H1 (cell line): ENCODE data around the gene NRXN3. TPM values are rescaled to one million over a fixed set of nuclear protein-coding genes. Genes with fewer than 3 reads are reported as not detected.
A peak's percentile ranks its signal among the peaks of the same experiment; 100 is the strongest.

Source experiments
- CTCF ChIA-PET: fragments of 300-600 bp; sonication (Branson Sonifier 250); formaldehyde crosslinking; loops from one replicate; lab custom pipeline; 2021; ENCODE audit not compliant: partially characterized antibody; lab: Charles Lee
- POLR2A ChIA-PET: fragments of 300-600 bp; sonication (Branson Sonifier 250); formaldehyde crosslinking; loops from one replicate; lab custom pipeline; 2021; ENCODE audit warnings: inconsistent platforms; ENCODE audit not compliant: partially characterized antibody; lab: Charles Lee
- DNase-seq, 2 experiments: peaks; one replicate each; pipeline versions ENCODE4 v3.0.0 to v3.0.0-alpha.2; 2010 to 2022; ENCODE audit warnings: low spot score in 2 of 2, low read depth in 1 of 2, mixed read lengths in 1 of 2
- FAIRE-seq: peaks from 2 replicates; lab custom pipeline; 2011; peaks lifted over from hg19 to GRCh38; lab: Jason Lieb, UNC
- H2AFZ ChIP-seq: 2 replicates; pipeline ENCODE4 v1.8.1; 2012; ENCODE audit warnings: low read length, inconsistent platforms
- H2AK5ac ChIP-seq: 2 replicates; pipeline ENCODE4 v1.6.1; 2013; ENCODE audit warnings: low read depth, low read length
- H2BK120ac ChIP-seq: replicated peaks from 2 replicates; pipeline ENCODE3; 2013; ENCODE audit warnings: low read depth, low read length, inconsistent platforms
- H2BK12ac ChIP-seq: 2 replicates; pipeline ENCODE4 v1.6.1; 2013; ENCODE audit warnings: low read depth, low read length
- H2BK15ac ChIP-seq: 2 replicates; pipeline ENCODE4 v1.6.1; 2013; ENCODE audit warnings: low read length
- H2BK20ac ChIP-seq: 2 replicates; pipeline ENCODE4 v1.6.1; 2013; ENCODE audit warnings: low read length
- H2BK5ac ChIP-seq: 2 replicates; pipeline ENCODE4 v1.6.1; 2013; ENCODE audit warnings: low read depth, low read length
- H3K14ac ChIP-seq: 2 replicates; pipeline ENCODE4 v1.6.1; 2013; ENCODE audit warnings: inconsistent platforms; ENCODE audit not compliant: insufficient read length
- H3K18ac ChIP-seq: 2 replicates; pipeline ENCODE4 v1.6.1; 2013; ENCODE audit warnings: low read length; ENCODE audit errors: extremely low read depth
- H3K23ac ChIP-seq: 2 replicates; pipeline ENCODE4 v1.6.1; 2013; ENCODE audit warnings: inconsistent platforms; ENCODE audit not compliant: insufficient read length
- H3K23me2 ChIP-seq: 2 replicates; pipeline ENCODE4 v1.6.1; 2013; ENCODE audit warnings: low read depth, low read length
- H3K27ac ChIP-seq: 2 replicates; pipeline ENCODE4 v1.6.1; 2011; ENCODE audit warnings: low read depth, low read length, inconsistent platforms
- H3K27me3 ChIP-seq, 4 experiments: replicated peaks in 1 of 4; 1 replicate in 1 of 4; 2 replicates in 3 of 4; pipeline versions ENCODE4 v1.6.1 to v1.8.1; 2011 to 2013; ENCODE audit warnings: low read length in 3 of 4, mild to moderate bottlenecking in 3 of 4, inconsistent platforms in 2 of 4, mixed read lengths in 2 of 4, moderate library complexity in 1 of 4; ENCODE audit not compliant: control insufficient read depth in 3 of 4, insufficient read depth in 3 of 4; ENCODE audit errors: extremely low read depth in 1 of 4
- H3K36me3 ChIP-seq, 4 experiments: 2 replicates each; pipeline versions ENCODE4 v1.6.1 to v1.8.1; 2011 to 2013; ENCODE audit warnings: mild to moderate bottlenecking in 4 of 4, low read length in 3 of 4, moderate library complexity in 2 of 4, control low read depth in 1 of 4, inconsistent platforms in 1 of 4; ENCODE audit not compliant: insufficient read depth in 4 of 4, control insufficient read depth in 2 of 4
- H3K4ac ChIP-seq: replicated peaks from 2 replicates; pipeline ENCODE3; 2013; ENCODE audit warnings: low read length, low read depth, mixed read lengths, inconsistent platforms; ENCODE audit not compliant: insufficient read length
- H3K4me1 ChIP-seq, 4 experiments: replicated peaks in 1 of 4; 1 replicate in 1 of 4; 2 replicates in 3 of 4; pipeline versions ENCODE4 v1.6.1 to v1.8.1; 2011 to 2013; ENCODE audit warnings: low read length in 3 of 4, inconsistent platforms in 2 of 4, mixed read lengths in 1 of 4; ENCODE audit not compliant: insufficient read depth in 4 of 4, control insufficient read depth in 3 of 4
- H3K4me2 ChIP-seq, 2 experiments: 2 replicates each; pipeline versions ENCODE4 v1.6.1 to v1.8.1; 2011 to 2013; ENCODE audit warnings: low read depth in 2 of 2, low read length in 2 of 2, control low read depth in 1 of 2, inconsistent platforms in 1 of 2, mild to moderate bottlenecking in 1 of 2; ENCODE audit not compliant: insufficient read depth in 1 of 2
- H3K4me3 ChIP-seq, 4 experiments: fragments of 200-600, 300-600 bp in 1 of 4; sonication (generic), shearing (Covaris generic), sonication (Bioruptor Twin) in 1 of 4; 2 replicates each; pipeline versions ENCODE4 v1.5.1 to v1.8.1; 2011 to 2016; ENCODE audit warnings: low read length in 4 of 4, low read depth in 3 of 4, control low read depth in 2 of 4, inconsistent platforms in 2 of 4, mild to moderate bottlenecking in 2 of 4, mixed read lengths in 1 of 4, moderate library complexity in 1 of 4; ENCODE audit not compliant: insufficient read depth in 2 of 4; ENCODE audit errors: extremely low read depth in 1 of 4
- H3K56ac ChIP-seq: replicated peaks from 2 replicates; pipeline ENCODE3; 2013; ENCODE audit warnings: low read depth, mild to moderate bottlenecking, mixed read lengths, low read length, inconsistent platforms; ENCODE audit not compliant: insufficient read length
- H3K79me1 ChIP-seq: 2 replicates; pipeline ENCODE4 v1.6.1; 2013; ENCODE audit warnings: low read depth, low read length, control low read depth
- H3K79me2 ChIP-seq, 2 experiments: 2 replicates each; pipeline versions ENCODE4 v1.6.1 to v1.8.1; 2012 to 2013; ENCODE audit warnings: low read length in 2 of 2, mild to moderate bottlenecking in 2 of 2, inconsistent platforms in 1 of 2; ENCODE audit not compliant: insufficient read depth in 2 of 2, control insufficient read depth in 1 of 2
- H3K9ac ChIP-seq, 4 experiments: replicated peaks in 1 of 4; 1 replicate in 1 of 4; 2 replicates in 3 of 4; pipeline versions ENCODE4 v1.6.1 to v1.8.1; 2011 to 2013; ENCODE audit warnings: low read depth in 3 of 4, low read length in 3 of 4, control low read depth in 2 of 4, mild to moderate bottlenecking in 2 of 4, moderate library complexity in 2 of 4, inconsistent platforms in 1 of 4; ENCODE audit errors: extremely low read depth in 1 of 4
- H3K9me3 ChIP-seq, 2 experiments: 2 replicates each; pipeline versions ENCODE4 v1.6.1 to v1.8.1; 2012 to 2013; ENCODE audit warnings: mild to moderate bottlenecking in 2 of 2, moderate library complexity in 2 of 2, control low read depth in 1 of 2, inconsistent platforms in 1 of 2, low read depth in 1 of 2, low read length in 1 of 2, mixed read lengths in 1 of 2; ENCODE audit not compliant: insufficient read depth in 2 of 2
- H4K20me1 ChIP-seq, 2 experiments: replicated peaks in 1 of 2; 2 replicates each; pipeline versions ENCODE3 to v1.8.1; 2011 to 2013; ENCODE audit warnings: inconsistent platforms in 2 of 2, low read length in 2 of 2, mild to moderate bottlenecking in 1 of 2; ENCODE audit not compliant: insufficient read depth in 2 of 2, control insufficient read depth in 1 of 2
- H4K5ac ChIP-seq: 2 replicates; pipeline ENCODE4 v1.6.1; 2013; ENCODE audit warnings: low read length, low read depth, mixed read lengths, inconsistent platforms; ENCODE audit not compliant: insufficient read length
- H4K8ac ChIP-seq: 2 replicates; pipeline ENCODE4 v1.8.0; 2013; ENCODE audit warnings: mild to moderate bottlenecking, moderate library complexity, low read length, inconsistent platforms; ENCODE audit not compliant: insufficient read depth; ENCODE audit errors: extremely low read depth
- H4K91ac ChIP-seq: replicated peaks from 2 replicates; pipeline ENCODE3; 2013; ENCODE audit warnings: low read length, mixed read lengths, inconsistent platforms; ENCODE audit not compliant: insufficient read length
- ATF2 ChIP-seq: IDR thresholded peaks from 2 replicates; pipeline ENCODE4 v1.6.1; 2012; ENCODE audit warnings: low read length, inconsistent platforms
- CTCF ChIP-seq, 3 experiments: IDR thresholded peaks; 1 replicate in 2 of 3; 2 replicates in 1 of 3; pipeline versions ENCODE4 v1.5.1 to v1.6.1; 2011; ENCODE audit warnings: low read length in 3 of 3, mild to moderate bottlenecking in 3 of 3, inconsistent platforms in 2 of 3, low read depth in 1 of 3, moderate library complexity in 1 of 3; ENCODE audit not compliant: insufficient read depth in 1 of 3; ENCODE audit errors: control extremely low read depth in 1 of 3
- POU5F1 ChIP-seq: IDR thresholded peaks from 2 replicates; pipeline ENCODE4 v1.6.1; 2011; ENCODE audit warnings: low read depth, mild to moderate bottlenecking, low read length, moderate library complexity
- SIN3A ChIP-seq, 2 experiments: IDR thresholded peaks in 1 of 2; conservative IDR thresholded peaks in 1 of 2; 2 replicates each; pipeline ENCODE4 v1.6.1; 2011 to 2012; ENCODE audit warnings: low read length in 2 of 2, improper control_type of control experiment in 1 of 2, low read depth in 1 of 2, mild to moderate bottlenecking in 1 of 2
- SP4 ChIP-seq: IDR thresholded peaks from 2 replicates; pipeline ENCODE4 v1.6.1; 2012; ENCODE audit warnings: low read length, inconsistent platforms
- TEAD4 ChIP-seq: IDR thresholded peaks from 2 replicates; pipeline ENCODE4 v1.6.1; 2012; ENCODE audit warnings: low read depth, low read length, inconsistent platforms, mixed read lengths
- WGBS, 2 experiments: shearing (Covaris generic) in 1 of 2; methylation state at CpG; one replicate each; pipeline versions ENCODE4 v1.1.6 to v1.1.7; 2013 to 2015; ENCODE audit warnings: low lambda C conversion rate in 2 of 2, mixed read lengths in 2 of 2, inconsistent platforms in 1 of 2, low coverage in 1 of 2, missing lambda C conversion rate in 1 of 2; ENCODE audit not compliant: insufficient replicate concordance in 2 of 2, insufficient coverage in 1 of 2, insufficient read length in 1 of 2; ENCODE audit errors: extremely low coverage in 1 of 2, missing lambda C conversion rate in 1 of 2; 5-methylcytosine and 5-hydroxymethylcytosine counted together
- polyA plus RNA-seq, 7 experiments: library from polyadenylated mRNA; depleted of rRNA in 3 of 7; stranded (reverse) in 5 of 7; unstranded in 2 of 7; fragments of >200 nt in 5 of 7; fragments of 200-250 nt in 2 of 7; gene quantifications; 1 replicate in 5 of 7; 2 replicates in 1 of 7; 4 replicates in 1 of 7; pipeline versions ENCODE4 v1.2.1 to v1.2.3, GENCODE V29; 2011 to 2013; ENCODE audit warnings: missing spikeins in 2 of 7, mixed read lengths in 2 of 7
- total RNA-seq: library from RNA; stranded (reverse); fragmentation: NEBNext Ultra II Directional; extraction: Animal tissue kit (Norgen Biotek cat#: 25700); gene quantifications from 2 replicates; pipeline ENCODE4 v1.2.1, GENCODE V29; 2021

Gene NRXN3
- total and polyA plus RNA-seq, 2 of the 8 experiments (the other 6 are each of a cell fraction or from before 2014, with no cell fraction given) = 2.6 to 4.1 TPM

DNA sequence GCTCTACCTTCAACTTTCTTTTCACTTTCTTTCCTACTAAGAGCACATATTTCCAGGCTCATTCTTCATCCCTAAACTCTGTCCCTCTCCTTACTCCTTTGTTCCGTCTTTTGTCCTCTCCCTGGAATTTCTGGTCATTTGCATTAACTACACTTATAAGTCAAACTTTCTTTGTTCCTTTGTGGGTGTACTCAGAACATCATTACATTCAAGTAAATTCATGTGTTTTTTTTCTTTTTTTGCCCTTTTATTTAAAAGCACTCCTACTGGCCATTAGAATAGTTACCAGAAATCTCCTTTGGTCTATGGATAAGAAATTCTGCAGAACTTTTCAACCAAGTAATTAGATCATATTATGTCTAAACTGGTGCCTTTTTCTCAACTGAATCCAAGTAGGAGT is 1238.5 kb downstream of the NRXN3 start:
- Histone ChIP-seq H3K79me1 (no peaks in the 10 kb centered on the region), H3K36me3 (no peaks in the 10 kb centered on the region), H4K91ac (no peak overlapping the region), H3K9me3 (no peaks in the 10 kb centered on the region), H2AFZ (no peak overlapping the region), H3K23me2 (no peaks in the 10 kb centered on the region), H2BK12ac (no peak overlapping the region), H2BK120ac (no peak overlapping the region), H3K4ac (no peak overlapping the region), H3K4me3 (no peak overlapping the region), H3K4me1 (peaks cover 0 to 8% (median 2%) of the 10 kb centered on the region in 4 experiments; a peak in 4 of 7 replicates), H2BK20ac (no peak overlapping the region), H3K27me3 (no peaks in the 10 kb centered on the region), H4K20me1 (no peaks in the 10 kb centered on the region), H3K14ac (no peak overlapping the region), H3K79me2 (no peaks in the 10 kb centered on the region), H3K9ac (no peak overlapping the region), H2BK5ac (no peak overlapping the region), H2BK15ac (no peak overlapping the region), H3K56ac (no peak overlapping the region), H3K18ac (no peak overlapping the region), H3K27ac (no peak overlapping the region), H4K5ac (no peak overlapping the region), H3K4me2 (no peak overlapping the region), H4K8ac (no peak overlapping the region), H2AK5ac (no peak overlapping the region), H3K23ac (no peak overlapping the region)
- WGBS, 2 experiments = 26% methylated on average over 1 of the region's 1 CpG; no CpG with 5 or more reads in 1 of the 2 experiments
- no peak for TF ChIP-seq SP4
- no peak for TF ChIP-seq POU5F1
- peak in 1 of 3 experiments; percentile 3; a peak in 1 of 4 replicates for TF ChIP-seq CTCF (IDR thresholded peaks at IDR 0.05; ENCODE audit: control extremely low read depth in 1 of 3, insufficient read depth in 1 of 3, low read depth in 1 of 3, low read length in 3 of 3)
- TF ChIP-seq ATF2 = no peak
- no peak for TF ChIP-seq SIN3A (conservative IDR thresholded peaks at IDR 0.05 in 1 of 2, IDR thresholded peaks at IDR 0.05 in 1 of 2; ENCODE audit: low read depth in 1 of 2, low read length in 2 of 2)
- peak; percentile 59; the same call in 1 of the 2 replicates for TF ChIP-seq TEAD4
- CTCF ChIA-PET = interaction anchor here (0.6 to 0.9 kb wide), 3 partner anchors 13 to 422 kb away, joined by 3 read pairs; no protein-coding TSS in a partner anchor
- FAIRE-seq (no peak), DNase-seq (no peak)
- POLR2A ChIA-PET = no interaction called here
